IMR-90 (cell line): Measurements from ENCODE around the gene ADAM12. TPM values are rescaled to one million over a fixed set of nuclear protein-coding genes. Genes with fewer than 3 reads are reported as not detected.

Experiments
- ATAC-seq: fragments of 200-7000 bp; cut with Tn5 transposase; 2 replicates; pipeline ENCODE4 v1.9.1; 2020; ENCODE audit warnings: low read depth, mild to moderate bottlenecking, moderate library complexity
- BruUV-seq: library from RNA; stranded (reverse); fragments of 400-500 nt; replicated peaks from 2 replicates; lab custom pipeline; 2021; lab: Mats Ljungman, UMichigan
- CTCF ChIA-PET: fragments of 300-600 bp; formaldehyde crosslinking; extraction: SDS; loops from one replicate; lab custom pipeline; 2021; ENCODE audit warnings: antibody characterized with exemption; lab: Yijun Ruan, JAX
- POLR2A ChIA-PET: fragments of 300-600 bp; sonication (Branson Sonifier 250); formaldehyde crosslinking; loops from one replicate; lab custom pipeline; 2022; ENCODE audit warnings: antibody characterized with exemption; ENCODE audit not compliant: unreplicated experiment; lab: Charles Lee
- DNase-seq: peaks from one replicate; pipeline ENCODE4 v3.0.0; 2013
- H2AFZ ChIP-seq: replicated peaks from 2 replicates; pipeline ENCODE3; 2013; ENCODE audit warnings: low read length, mild to moderate bottlenecking; ENCODE audit not compliant: poor library complexity
- H2AK5ac ChIP-seq: 2 replicates; pipeline ENCODE4 v1.6.1; 2013; ENCODE audit warnings: low read depth, low read length, inconsistent platforms
- H2AK9ac ChIP-seq: replicated peaks from 2 replicates; pipeline ENCODE3; 2013; ENCODE audit warnings: mild to moderate bottlenecking, low read depth, low read length, moderate library complexity; ENCODE audit not compliant: poor library complexity
- H2BK120ac ChIP-seq: 2 replicates; pipeline ENCODE4 v1.6.1; 2013; ENCODE audit warnings: low read depth, low read length, inconsistent platforms
- H2BK15ac ChIP-seq: 3 replicates; pipeline ENCODE4 v1.6.1; 2013; ENCODE audit warnings: low read depth, low read length, inconsistent platforms
- H2BK20ac ChIP-seq: 2 replicates; pipeline ENCODE4 v1.6.1; 2013; ENCODE audit warnings: low read depth, mild to moderate bottlenecking, inconsistent platforms, low read length, moderate library complexity
- H2BK5ac ChIP-seq: 2 replicates; pipeline ENCODE4 v1.6.1; 2013; ENCODE audit warnings: mild to moderate bottlenecking, low read depth, low read length, inconsistent platforms; ENCODE audit not compliant: poor library complexity, severe bottlenecking
- H3K14ac ChIP-seq: replicated peaks from 2 replicates; pipeline ENCODE4 v1.6.1; 2013; ENCODE audit warnings: low read depth, low read length, inconsistent platforms
- H3K18ac ChIP-seq: 2 replicates; pipeline ENCODE4 v1.6.1; 2013; ENCODE audit warnings: low read depth, low read length, control low read depth
- H3K23ac ChIP-seq: 2 replicates; pipeline ENCODE4 v1.6.1; 2013; ENCODE audit warnings: low read depth, low read length, inconsistent platforms
- H3K27ac ChIP-seq: 2 replicates; pipeline ENCODE4 v1.5.1; 2013; ENCODE audit warnings: mild to moderate bottlenecking, control low read depth, low read length; ENCODE audit not compliant: insufficient read depth
- H3K27me3 ChIP-seq: 2 replicates; pipeline ENCODE4 v1.6.1; 2013; ENCODE audit warnings: low read length; ENCODE audit not compliant: control insufficient read depth, insufficient read depth
- H3K36me3 ChIP-seq: 2 replicates; pipeline ENCODE4 v1.6.1; 2013; ENCODE audit warnings: low read length, mixed read lengths; ENCODE audit not compliant: control insufficient read depth, insufficient read depth
- H3K4ac ChIP-seq: 2 replicates; pipeline ENCODE4 v1.6.1; 2013; ENCODE audit warnings: low read depth, low read length, inconsistent platforms
- H3K4me1 ChIP-seq: 2 replicates; pipeline ENCODE4 v1.6.1; 2013; ENCODE audit warnings: low read length, mixed read lengths; ENCODE audit not compliant: control insufficient read depth, insufficient read depth
- H3K4me2 ChIP-seq: 2 replicates; pipeline ENCODE4 v1.6.1; 2013; ENCODE audit warnings: low read depth, mild to moderate bottlenecking, control low read depth, low read length, moderate library complexity
- H3K4me3 ChIP-seq: 2 replicates; pipeline ENCODE4 v1.5.1; 2013; ENCODE audit warnings: low read depth, mild to moderate bottlenecking, control low read depth, low read length, moderate library complexity; ENCODE audit not compliant: insufficient read depth
- H3K56ac ChIP-seq: 2 replicates; pipeline ENCODE4 v1.6.1; 2013; ENCODE audit warnings: low read length, inconsistent platforms; ENCODE audit not compliant: insufficient read depth; ENCODE audit errors: extremely low read depth
- H3K79me1 ChIP-seq, 2 experiments: 2 replicates each; pipeline ENCODE4 v1.6.1; 2013; ENCODE audit warnings: low read length in 2 of 2, inconsistent platforms in 1 of 2, low read depth in 1 of 2
- H3K9ac ChIP-seq: 2 replicates; pipeline ENCODE4 v1.6.1; 2013; ENCODE audit warnings: low read depth, low read length, control low read depth
- H3K9me1 ChIP-seq: 2 replicates; pipeline ENCODE4 v1.6.1; 2013; ENCODE audit warnings: low read length, inconsistent platforms; ENCODE audit not compliant: insufficient read depth
- H3K9me3 ChIP-seq: 2 replicates; pipeline ENCODE4 v1.6.1; 2013; ENCODE audit warnings: low read length; ENCODE audit not compliant: control insufficient read depth, insufficient read depth
- H4K20me1 ChIP-seq: 2 replicates; pipeline ENCODE4 v1.6.1; 2013; ENCODE audit warnings: low read length, inconsistent platforms; ENCODE audit not compliant: insufficient read depth
- H4K5ac ChIP-seq: 2 replicates; pipeline ENCODE4 v1.6.1; 2013; ENCODE audit warnings: mild to moderate bottlenecking, low read depth, low read length, control low read depth
- H4K8ac ChIP-seq, 2 experiments: 2 replicates each; pipeline ENCODE4 v1.6.1; 2013; ENCODE audit warnings: low read depth in 2 of 2, low read length in 2 of 2, control low read depth in 1 of 2, inconsistent platforms in 1 of 2
- H4K91ac ChIP-seq: 2 replicates; pipeline ENCODE4 v1.6.1; 2013; ENCODE audit warnings: low read depth, low read length, inconsistent platforms; ENCODE audit not compliant: insufficient read depth
- BHLHE40 ChIP-seq: fragments of 150-350 bp; IDR thresholded peaks from 2 replicates; pipeline ENCODE4 v1.6.1; 2016; ENCODE audit warnings: mild to moderate bottlenecking, low read depth, low read length
- CEBPB ChIP-seq: IDR thresholded peaks from 2 replicates; pipeline ENCODE4 v1.6.1; 2012; ENCODE audit warnings: low read depth, low read length, improper control_type of control experiment
- CHD1 ChIP-seq: IDR thresholded peaks from 2 replicates; pipeline ENCODE4 v1.6.1; 2012; ENCODE audit warnings: low read depth, low read length, improper control_type of control experiment
- CTCF ChIP-seq: conservative IDR thresholded peaks from 2 replicates; pipeline ENCODE4 v1.5.1; 2012; ENCODE audit warnings: mild to moderate bottlenecking, low read depth, low read length, improper control_type of control experiment
- ELK1 ChIP-seq: fragments of 150-350 bp; IDR thresholded peaks from 2 replicates; pipeline ENCODE4 v1.6.1; 2016; ENCODE audit warnings: low read depth, mild to moderate bottlenecking, low read length, moderate library complexity, borderline replicate concordance
- FOS ChIP-seq: fragments of 150-350 bp; IDR thresholded peaks from 2 replicates; pipeline ENCODE4 v1.6.1; 2016; ENCODE audit warnings: low read depth, low read length
- MAFK ChIP-seq: IDR thresholded peaks from 2 replicates; pipeline ENCODE4 v1.6.1; 2012; ENCODE audit warnings: low read depth, low read length, improper control_type of control experiment
- MAZ ChIP-seq: IDR thresholded peaks from 2 replicates; pipeline ENCODE4 v1.6.1; 2012; ENCODE audit warnings: low read depth, mild to moderate bottlenecking, low read length, improper control_type of control experiment, moderate library complexity, borderline replicate concordance
- MXI1 ChIP-seq: IDR thresholded peaks from 2 replicates; pipeline ENCODE4 v1.6.1; 2012; ENCODE audit warnings: low read depth, mild to moderate bottlenecking, low read length, moderate library complexity, borderline replicate concordance
- NFE2L2 ChIP-seq: fragments of 150-350 bp; IDR thresholded peaks from 2 replicates; pipeline ENCODE4 v1.6.1; 2016; ENCODE audit warnings: low read depth, mild to moderate bottlenecking, low read length
- POLR2A ChIP-seq: IDR thresholded peaks from 2 replicates; pipeline ENCODE4 v1.6.1; 2012; ENCODE audit warnings: mild to moderate bottlenecking, low read depth, low read length
- RAD21 ChIP-seq: IDR thresholded peaks from 2 replicates; pipeline ENCODE4 v1.6.1; 2012; ENCODE audit warnings: low read length, improper control_type of control experiment
- RCOR1 ChIP-seq: IDR thresholded peaks from 2 replicates; pipeline ENCODE4 v1.6.1; 2012; ENCODE audit warnings: mild to moderate bottlenecking, low read length, improper control_type of control experiment; ENCODE audit not compliant: insufficient replicate concordance
- RFX5 ChIP-seq: IDR thresholded peaks from 2 replicates; pipeline ENCODE4 v1.8.0; 2012; ENCODE audit warnings: low read depth, mild to moderate bottlenecking, low read length, moderate library complexity
- SMC3 ChIP-seq: fragments of 150-350 bp; IDR thresholded peaks from 2 replicates; pipeline ENCODE4 v1.6.1; 2016; ENCODE audit warnings: low read depth, mild to moderate bottlenecking, antibody characterized with exemption, low read length, moderate library complexity
- USF2 ChIP-seq: fragments of 150-350 bp; IDR thresholded peaks from 2 replicates; pipeline ENCODE4 v1.6.1; 2017; ENCODE audit warnings: mild to moderate bottlenecking, antibody characterized with exemption, low read length, low read depth
- WGBS, 2 experiments: methylation state at CpG; one replicate each; pipeline versions ENCODE4 v1.1.5 to v1.1.7; 2013; ENCODE audit warnings: missing lambda C conversion rate in 2 of 2; ENCODE audit not compliant: insufficient read length in 1 of 2; ENCODE audit errors: extremely low coverage in 2 of 2; 5-methylcytosine and 5-hydroxymethylcytosine counted together
- dilution Hi-C: fragments of 300-500 bp; cut with HindIII; formaldehyde crosslinking; loops from one replicate; pipeline ENCODE4 v1.14.3; 2018; ENCODE audit warnings: low sequenced_read_pairs; ENCODE audit not compliant: unreplicated experiment
- in situ Hi-C: fragments of 300-500 bp; cut with MboI; formaldehyde crosslinking; loops from 3 replicates; pipeline ENCODE4 v1.14.3; 2019; ENCODE audit warnings: low sequenced_read_pairs, inconsistent platforms, mixed read lengths
- intact Hi-C: fragments of 100-400 bp; cut with micrococcal nuclease; formaldehyde crosslinking; loops from 2 replicates; pipeline ENCODE4 v1.10.0; 2022
- polyA plus RNA-seq, 3 experiments: library from polyadenylated mRNA; depleted of rRNA; stranded (reverse); fragments of >200 nt; gene quantifications; 2 replicates each; pipeline ENCODE4 v1.2.3, GENCODE V29; 2012; ENCODE audit warnings: low replicate concordance in 1 of 3
- total RNA-seq: library from RNA; depleted of rRNA; stranded (reverse); fragments of >200 nt; gene quantifications from 2 replicates; pipeline ENCODE4 v1.2.3, GENCODE V29; 2012

ADAM12 gene
- total and polyA plus RNA-seq, 2 of the 4 experiments (the other 2 are of a cell fraction): 9.6 to 10.2 TPM

GRCh38 chr10:126430512-126430911 lies 42.2 kb upstream of the ADAM12 start:
- BruUV-seq: no TSS peak
- H2AFZ ChIP-seq: no peak overlapping the region
- dilution Hi-C loops: no loop called here
- no peak overlapping the region for H3K27ac ChIP-seq
- H2BK20ac ChIP-seq: no peak overlapping the region
- no peak overlapping the region for H4K8ac ChIP-seq
- no peak for TF ChIP-seq RCOR1
- no peak for TF ChIP-seq CTCF
- no peak for TF ChIP-seq MXI1
- TF ChIP-seq BHLHE40: no peak
- TF ChIP-seq ELK1: no peak
- TF ChIP-seq RAD21: no peak
- no peak for TF ChIP-seq USF2
- TF ChIP-seq SMC3: no peak
- TF ChIP-seq NFE2L2: no peak
- TF ChIP-seq FOS: no peak
- TF ChIP-seq MAFK: no peak
- no peak for TF ChIP-seq MAZ
- TF ChIP-seq RFX5: no peak
- TF ChIP-seq CEBPB: no peak
- TF ChIP-seq CHD1: no peak
- no peak for TF ChIP-seq POLR2A
- H3K9ac ChIP-seq: no peak overlapping the region
- peaks cover 10% of the 10 kb centered on the region for H3K27me3 ChIP-seq
- H3K23ac ChIP-seq: no peak overlapping the region
- no peak for ATAC-seq
- CTCF ChIA-PET: interaction anchor here (0.8 kb wide), 1 partner anchor 13 kb away, joined by 3 read pairs; no protein-coding TSS in a partner anchor
- no CpG with 5 or more reads among the region's 2 CpGs for WGBS, 2 experiments
- no peak overlapping the region for H2AK9ac ChIP-seq
- H3K4me1 ChIP-seq: no peaks in the 10 kb centered on the region
- H3K4me2 ChIP-seq: no peak overlapping the region
- H3K56ac ChIP-seq: no peak overlapping the region
- no peak overlapping the region for H2BK15ac ChIP-seq
- H3K4ac ChIP-seq: no peak overlapping the region
- no peak overlapping the region for H2BK5ac ChIP-seq
- no peak overlapping the region for H3K4me3 ChIP-seq
- H3K9me1 ChIP-seq: no peaks in the 10 kb centered on the region
- no peak overlapping the region for H2BK120ac ChIP-seq
- DNase-seq: no peak
- H3K9me3 ChIP-seq: no peaks in the 10 kb centered on the region
- H3K79me1 ChIP-seq: no peaks in the 10 kb centered on the region
- no peak overlapping the region for H3K14ac ChIP-seq
- intact Hi-C loops: no loop called here
- in situ Hi-C loops: no loop called here
- no peaks in the 10 kb centered on the region for H3K36me3 ChIP-seq
- no peaks in the 10 kb centered on the region for H4K20me1 ChIP-seq
- H4K5ac ChIP-seq: no peak overlapping the region
- POLR2A ChIA-PET: no interaction called here
- no peak overlapping the region for H3K18ac ChIP-seq
- H4K91ac ChIP-seq: no peak overlapping the region
- no peak overlapping the region for H2AK5ac ChIP-seq
